K562 (cell line): ENCODE data around the gene DENND1A. TPM values are rescaled to one million over a fixed set of nuclear protein-coding genes. Genes with fewer than 3 reads are reported as not detected.

Experiments used
- ATAC-seq: fragments of 200-7000 bp; cut with Tn5 transposase; 3 replicates; pipeline ENCODE4 v1.9.1; 2020; ENCODE audit warnings: moderate library complexity
- BruUV-seq: library from RNA; stranded (reverse); fragments of 400-500 nt; replicated peaks from 2 replicates; lab custom pipeline; 2021; lab: Mats Ljungman, UMichigan
- CTCF ChIA-PET: fragments of 300-600 bp; formaldehyde crosslinking; extraction: SDS; loops from one replicate; lab custom pipeline; 2021; ENCODE audit warnings: low intra/inter-chr PET ratio; lab: Yijun Ruan, JAX
- POLR2A ChIA-PET: fragments of 300-600, 350-650 bp; sonication (Branson Sonifier 250); formaldehyde crosslinking; extraction: SDS; loops from one replicate; lab custom pipeline; 2021; ENCODE audit warnings: antibody characterized with exemption, inconsistent platforms; lab: Yijun Ruan, JAX
- DNase-seq, 4 experiments: peaks; one replicate each; pipeline versions ENCODE4 v3.0.0 to v3.0.0-alpha.2; 2011 to 2018; ENCODE audit warnings: low spot score in 3 of 4, mixed read lengths in 3 of 4; ENCODE audit errors: extremely low read depth in 1 of 4
- FAIRE-seq: peaks from 2 replicates; lab custom pipeline; 2011; peaks lifted over from hg19 to GRCh38; lab: Jason Lieb, UNC
- H2AFZ ChIP-seq: 2 replicates; pipeline ENCODE4 v1.6.0; 2011; ENCODE audit warnings: low read depth, low read length, control low read depth, inconsistent platforms
- H3K27ac ChIP-seq: fragments of 200-600 bp; 3 replicates; pipeline ENCODE4 v1.8.0; 2011; ENCODE audit warnings: low read depth, mild to moderate bottlenecking, control low read depth, inconsistent platforms, low read length, moderate library complexity, mixed read lengths; ENCODE audit errors: extremely low read depth
- H3K27me3 ChIP-seq, 2 experiments: fragments of 300-600 bp in 1 of 2; 2 replicates in 1 of 2; 3 replicates in 1 of 2; pipeline versions ENCODE4 v1.6.0 to v1.8.0; 2011; ENCODE audit warnings: inconsistent platforms in 2 of 2, low read length in 2 of 2, mild to moderate bottlenecking in 1 of 2, mixed read lengths in 1 of 2, moderate library complexity in 1 of 2; ENCODE audit not compliant: control insufficient read depth in 2 of 2, insufficient read depth in 2 of 2
- H3K36me3 ChIP-seq: fragments of 300-600 bp; 3 replicates; pipeline ENCODE4 v1.8.0; 2011; ENCODE audit warnings: mild to moderate bottlenecking, low read length, inconsistent platforms; ENCODE audit not compliant: control insufficient read depth, insufficient read depth
- H3K4me1 ChIP-seq, 2 experiments: fragments of 200-600 bp in 1 of 2; replicated peaks in 1 of 2; 2 replicates in 1 of 2; 3 replicates in 1 of 2; pipeline versions ENCODE4 v1.5.1 to v1.8.0; 2011; ENCODE audit warnings: inconsistent platforms in 2 of 2, low read length in 2 of 2, mild to moderate bottlenecking in 1 of 2, mixed read lengths in 1 of 2, moderate library complexity in 1 of 2; ENCODE audit not compliant: control insufficient read depth in 2 of 2, insufficient read depth in 2 of 2
- H3K4me2 ChIP-seq: 2 replicates; pipeline ENCODE4 v1.6.1; 2011; ENCODE audit warnings: low read length, control low read depth, inconsistent platforms, mixed read lengths; ENCODE audit not compliant: insufficient read depth
- H3K4me3 ChIP-seq: fragments of 200-600 bp; sonication (generic), shearing (Covaris generic); 2 replicates; pipeline ENCODE4 v1.5.1; 2016; ENCODE audit warnings: control low read depth, inconsistent platforms
- H3K79me2 ChIP-seq: fragments of 200-600 bp; 3 replicates; pipeline ENCODE4 v1.8.0; 2011; ENCODE audit warnings: low read length, inconsistent platforms; ENCODE audit not compliant: control insufficient read depth, insufficient read depth
- H3K9ac ChIP-seq, 2 experiments: 2 replicates each; pipeline versions ENCODE4 v1.6.0 to v1.6.1; 2011; ENCODE audit warnings: low read depth in 2 of 2, low read length in 2 of 2, control low read depth in 1 of 2, inconsistent platforms in 1 of 2, mild to moderate bottlenecking in 1 of 2, mixed read lengths in 1 of 2; ENCODE audit not compliant: insufficient read depth in 1 of 2
- H3K9me1 ChIP-seq: one replicate; pipeline ENCODE4 v1.6.0; 2011; ENCODE audit warnings: inconsistent platforms, mild to moderate bottlenecking, low read length, moderate library complexity; ENCODE audit not compliant: control insufficient read depth, insufficient read depth
- H3K9me3 ChIP-seq: replicated peaks from 2 replicates; pipeline ENCODE4 v1.5.1; 2011; ENCODE audit warnings: low read depth, low read length, inconsistent platforms; ENCODE audit not compliant: control insufficient read depth, insufficient read depth
- H4K20me1 ChIP-seq: replicated peaks from 2 replicates; pipeline ENCODE4 v1.6.1; 2011; ENCODE audit warnings: low read length, inconsistent platforms, mixed read lengths; ENCODE audit not compliant: control insufficient read depth, insufficient read depth
- ARNT ChIP-seq, 2 experiments: fragments of 450-650 bp; IDR thresholded peaks; 2 replicates each; pipeline ENCODE4 v1.6.1; 2016; ENCODE audit warnings: mild to moderate bottlenecking in 1 of 2
- GABPB2 ChIP-seq: fragments of 250-450 bp; sonication (Bioruptor Pico); conservative IDR thresholded peaks from 2 replicates; pipeline ENCODE4 v1.5.1; 2021; ENCODE audit warnings: mild to moderate bottlenecking
- MBD2 ChIP-seq: sonication (generic); IDR thresholded peaks from 2 replicates; pipeline ENCODE4 v1.6.1; 2016; ENCODE audit warnings: low read depth, borderline replicate concordance
- NCOR1 ChIP-seq: fragments of 450-650 bp; IDR thresholded peaks from 2 replicates; pipeline ENCODE4 v1.6.1; 2016; ENCODE audit warnings: mild to moderate bottlenecking, moderate library complexity
- NELFE ChIP-seq: IDR thresholded peaks from 2 replicates; pipeline ENCODE4 v1.6.1; 2011; ENCODE audit warnings: mild to moderate bottlenecking; ENCODE audit not compliant: insufficient read depth, insufficient read length
- NR2C2 ChIP-seq, 2 experiments: fragments of 200-800 bp in 1 of 2; sonication (Bioruptor generic) in 1 of 2; sonication (generic) in 1 of 2; formaldehyde crosslinking in 1 of 2; IDR thresholded peaks; 2 replicates each; pipeline versions ENCODE4 v1.6.1 to v1.8.0; 2016 to 2022; ENCODE audit warnings: mild to moderate bottlenecking in 1 of 2, missing compliant biosample characterization in 1 of 2, missing genetic modification characterization in 1 of 2, missing genetic modification reagents in 1 of 2
- NUFIP1 ChIP-seq: fragments of 450-650 bp; IDR thresholded peaks from 2 replicates; pipeline ENCODE4 v1.6.1; 2018; ENCODE audit not compliant: partially characterized antibody
- POLR2G ChIP-seq: fragments of 200-400 bp; formaldehyde crosslinking; IDR thresholded peaks from 2 replicates; pipeline ENCODE4 v1.6.1; 2017; ENCODE audit warnings: low read depth, mild to moderate bottlenecking, antibody characterized with exemption, low read length, moderate library complexity
- POLR3G ChIP-seq: IDR thresholded peaks from 2 replicates; pipeline ENCODE4 v1.6.1; 2011; ENCODE audit not compliant: insufficient read length, insufficient replicate concordance; ENCODE audit errors: extremely low read depth
- PTBP1 ChIP-seq: fragments of 200-400 bp; formaldehyde crosslinking; IDR thresholded peaks from 2 replicates; pipeline ENCODE4 v1.6.1; 2017; ENCODE audit warnings: low read depth, low read length
- SMARCC2 ChIP-seq: fragments of 450-650 bp; IDR thresholded peaks from 2 replicates; pipeline ENCODE4 v1.6.1; 2017; ENCODE audit warnings: antibody characterized with exemption, moderate library complexity, mild to moderate bottlenecking, low read depth
- SP1 ChIP-seq: sonication (generic); formaldehyde crosslinking; IDR thresholded peaks from 2 replicates; pipeline ENCODE4 v1.8.1; 2022; ENCODE audit warnings: mild to moderate bottlenecking, missing genetic modification reagents
- SRSF9 ChIP-seq: fragments of 200-400 bp; formaldehyde crosslinking; IDR thresholded peaks from 2 replicates; pipeline ENCODE4 v1.6.1; 2017; ENCODE audit warnings: low read depth, low read length, borderline replicate concordance
- TEAD1 ChIP-seq, 2 experiments: fragments of 450-650 bp in 1 of 2; sonication (generic) in 1 of 2; formaldehyde crosslinking; IDR thresholded peaks; 2 replicates each; pipeline versions ENCODE4 v1.4.0 to v1.8.0; 2020 to 2022; ENCODE audit warnings: mild to moderate bottlenecking in 2 of 2, missing genetic modification reagents in 1 of 2
- ZNF140 ChIP-seq: fragments of 250-450 bp; sonication (Bioruptor Pico); IDR thresholded peaks from 2 replicates; pipeline ENCODE4 v1.8.0; 2021; ENCODE audit warnings: moderate library complexity, mild to moderate bottlenecking, inconsistent platforms
- WGBS: fragments of 100-300 bp; shearing (Covaris generic); methylation state at CpG from one replicate; pipeline ENCODE4 v1.1.6; 2016; ENCODE audit warnings: low coverage, mixed read lengths; ENCODE audit not compliant: insufficient coverage; ENCODE audit errors: missing lambda C conversion rate; 5-methylcytosine and 5-hydroxymethylcytosine counted together
- in situ Hi-C: fragments of 300-500 bp; cut with MboI; formaldehyde crosslinking; loops from 4 replicates; pipeline ENCODE4 v1.15.0; 2018; ENCODE audit warnings: inconsistent platforms, mixed read lengths
- intact Hi-C: fragments of 100-400 bp; cut with micrococcal nuclease; formaldehyde crosslinking; loops from 2 replicates; pipeline ENCODE4 v1.14.2; 2022
- polyA plus RNA-seq, 8 experiments: library from polyadenylated mRNA; depleted of rRNA in 4 of 8; stranded (reverse) in 5 of 8; unstranded in 3 of 8; fragments of >200 nt; fragmentation: Nextera tagmentation in 2 of 8; fragmentation: Illumina TruSeq in 1 of 8; extraction: Ambion mirVana in 2 of 8; extraction: Trizol in 1 of 8; gene quantifications; 2 replicates each; pipeline versions ENCODE4 v1.2.1 to v1.2.3, GENCODE V29; 2011 to 2014; ENCODE audit warnings: inconsistent platforms in 1 of 8, missing spikeins in 1 of 8
- total RNA-seq, 7 experiments: library from RNA; depleted of rRNA in 6 of 7; stranded (reverse); fragments of >200 nt in 6 of 7; fragmentation: Illumina TruSeq in 2 of 7; extraction: Trizol in 2 of 7; gene quantifications; 2 replicates each; pipeline versions ENCODE4 v1.2.1 to v1.2.3, GENCODE V29; 2011 to 2021; ENCODE audit warnings: low replicate concordance in 1 of 7
- TF ChIP-seq, protein P1 (sequence below): sonication (generic); formaldehyde crosslinking; IDR thresholded peaks from 2 replicates; pipeline ENCODE4 v1.8.1; 2022; ENCODE audit warnings: missing genetic modification reagents
- TF ChIP-seq, protein P2 (sequence below): fragments of 250-450 bp; sonication (Bioruptor Pico); IDR thresholded peaks from 2 replicates; pipeline ENCODE4 v1.8.0; 2022; ENCODE audit warnings: moderate library complexity, mild to moderate bottlenecking, inconsistent platforms
- TF ChIP-seq, protein P3 (sequence below): fragments of 450-650 bp; formaldehyde crosslinking; conservative IDR thresholded peaks from 2 replicates; pipeline ENCODE4 v1.4.0; 2022; ENCODE audit warnings: mild to moderate bottlenecking, missing genetic modification characterization
- TF ChIP-seq, protein P4 (sequence below), 2 experiments: fragments of 450-650 bp in 1 of 2; sonication (generic) in 1 of 2; formaldehyde crosslinking; conservative IDR thresholded peaks; 2 replicates each; pipeline versions ENCODE4 v1.4.0 to v1.8.1; 2020 to 2022; ENCODE audit warnings: mild to moderate bottlenecking in 1 of 2, missing genetic modification reagents in 1 of 2

DENND1A gene
- total and polyA plus RNA-seq, 9 of the 15 experiments (the other 6 are each of a cell fraction or from before 2014, with no cell fraction given) = 7.6 to 29.5 (median 15.7) TPM

DNA sequence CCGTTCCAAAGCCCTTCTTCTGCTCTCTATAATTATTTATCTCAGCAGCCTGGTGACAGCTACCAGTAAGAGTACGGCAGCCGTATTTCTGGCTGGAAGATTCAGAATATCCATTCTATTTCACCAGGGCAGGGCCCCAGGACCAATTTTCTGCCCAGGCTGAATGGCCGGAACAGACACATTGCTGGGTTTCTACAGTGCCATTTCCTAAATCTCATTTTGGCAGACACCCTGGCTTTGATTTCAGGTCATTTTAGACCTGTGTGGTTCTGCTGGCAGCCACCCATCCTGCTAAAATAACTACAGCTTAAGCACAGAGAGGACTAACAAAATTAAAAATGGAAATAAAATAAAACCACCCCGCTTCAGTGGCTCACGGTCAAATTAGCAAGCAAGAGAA lies 478.9 kb downstream of the DENND1A start:
- H3K36me3 ChIP-seq = no peaks in the 10 kb centered on the region
- ChIA-PET CTCF (no interaction called here), POLR2A (no interaction called here)
- H3K9me1 ChIP-seq = no peaks in the 10 kb centered on the region
- WGBS = 83% methylated on average over 6 of the region's 6 CpGs
- H3K27me3 ChIP-seq = no peaks in the 10 kb centered on the region
- H3K79me2 ChIP-seq = no peaks in the 10 kb centered on the region
- FAIRE-seq = no peak
- intact Hi-C loops = no loop called here
- H2AFZ ChIP-seq = no peak overlapping the region
- in situ Hi-C loops = no loop called here
- no peak overlapping the region for H3K4me2 ChIP-seq
- peaks cover 0 to 5% of the 10 kb centered on the region in 2 experiments; a peak in 3 of 5 replicates for H3K4me1 ChIP-seq
- H3K27ac ChIP-seq = no peak overlapping the region
- no peak overlapping the region for H3K9ac ChIP-seq
- ATAC-seq = no peak
- no peak for DNase-seq
- no peaks in the 10 kb centered on the region for H3K9me3 ChIP-seq
- H3K4me3 ChIP-seq = no peak overlapping the region
- peaks cover 5% of the 10 kb centered on the region; the same call in 1 of the 2 replicates for H4K20me1 ChIP-seq
- BruUV-seq = no TSS peak
- TF ChIP-seq, protein P1, sequence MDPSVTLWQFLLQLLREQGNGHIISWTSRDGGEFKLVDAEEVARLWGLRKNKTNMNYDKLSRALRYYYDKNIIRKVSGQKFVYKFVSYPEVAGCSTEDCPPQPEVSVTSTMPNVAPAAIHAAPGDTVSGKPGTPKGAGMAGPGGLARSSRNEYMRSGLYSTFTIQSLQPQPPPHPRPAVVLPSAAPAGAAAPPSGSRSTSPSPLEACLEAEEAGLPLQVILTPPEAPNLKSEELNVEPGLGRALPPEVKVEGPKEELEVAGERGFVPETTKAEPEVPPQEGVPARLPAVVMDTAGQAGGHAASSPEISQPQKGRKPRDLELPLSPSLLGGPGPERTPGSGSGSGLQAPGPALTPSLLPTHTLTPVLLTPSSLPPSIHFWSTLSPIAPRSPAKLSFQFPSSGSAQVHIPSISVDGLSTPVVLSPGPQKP (CRISPR knock-in tag) = no peak
- TF ChIP-seq SP1 (CRISPR knock-in tag) (no peak), POLR3G (no peak), NUFIP1 (no peak), NR2C2 (CRISPR knock-in tag; IDR thresholded peaks at IDR 0.05) (no peak), NR2C2 (tag; IDR thresholded peaks at IDR 0.05) (no peak), ZNF140 (CRISPR knock-in tag) (no peak), ARNT (IDR thresholded peaks at IDR 0.05) (no peak), SRSF9 (no peak), NCOR1 (no peak), POLR2G (no peak), PTBP1 (no peak), MBD2 (no peak), TEAD1 (CRISPR knock-in tag; IDR thresholded peaks at IDR 0.05) (no peak), SMARCC2 (no peak), GABPB2 (CRISPR knock-in tag) (no peak), NELFE (no peak)
- TF ChIP-seq, protein P2, sequence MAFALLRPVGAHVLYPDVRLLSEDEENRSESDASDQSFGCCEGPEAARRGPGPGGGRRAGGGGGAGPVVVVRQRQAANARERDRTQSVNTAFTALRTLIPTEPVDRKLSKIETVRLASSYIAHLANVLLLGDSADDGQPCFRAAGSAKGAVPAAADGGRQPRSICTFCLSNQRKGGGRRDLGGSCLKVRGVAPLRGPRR = no peak
- TF ChIP-seq, protein P3, sequence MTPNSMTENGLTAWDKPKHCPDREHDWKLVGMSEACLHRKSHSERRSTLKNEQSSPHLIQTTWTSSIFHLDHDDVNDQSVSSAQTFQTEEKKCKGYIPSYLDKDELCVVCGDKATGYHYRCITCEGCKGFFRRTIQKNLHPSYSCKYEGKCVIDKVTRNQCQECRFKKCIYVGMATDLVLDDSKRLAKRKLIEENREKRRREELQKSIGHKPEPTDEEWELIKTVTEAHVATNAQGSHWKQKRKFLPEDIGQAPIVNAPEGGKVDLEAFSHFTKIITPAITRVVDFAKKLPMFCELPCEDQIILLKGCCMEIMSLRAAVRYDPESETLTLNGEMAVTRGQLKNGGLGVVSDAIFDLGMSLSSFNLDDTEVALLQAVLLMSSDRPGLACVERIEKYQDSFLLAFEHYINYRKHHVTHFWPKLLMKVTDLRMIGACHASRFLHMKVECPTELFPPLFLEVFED (CRISPR knock-in tag) = no peak
- TF ChIP-seq, protein P4, sequence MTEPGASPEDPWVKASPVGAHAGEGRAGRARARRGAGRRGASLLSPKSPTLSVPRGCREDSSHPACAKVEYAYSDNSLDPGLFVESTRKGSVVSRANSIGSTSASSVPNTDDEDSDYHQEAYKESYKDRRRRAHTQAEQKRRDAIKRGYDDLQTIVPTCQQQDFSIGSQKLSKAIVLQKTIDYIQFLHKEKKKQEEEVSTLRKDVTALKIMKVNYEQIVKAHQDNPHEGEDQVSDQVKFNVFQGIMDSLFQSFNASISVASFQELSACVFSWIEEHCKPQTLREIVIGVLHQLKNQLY (CRISPR knock-in tag; conservative IDR thresholded peaks at IDR 0.05) = no peak
